ENCODE results near the gene FAM234B. TPM values are rescaled to one million over a fixed set of nuclear protein-coding genes. Genes with fewer than 3 reads are reported as not detected.

The FAM234B gene
- total RNA-seq, 1 experiment from 2014 or later: 2.7 TPM

- Mint-ChIP-seq H3K27me3 (ENCODE audit: unreplicated experiment) (peaks cover 7% of the 10 kb centered on the region), H3K4me3 (ENCODE audit: low read depth, unreplicated experiment) (no peak overlapping the region), H3K36me3 (ENCODE audit: insufficient read depth, unreplicated experiment) (no peaks in the 10 kb centered on the region), H3K9me3 (ENCODE audit: low read depth, unreplicated experiment) (no peaks in the 10 kb centered on the region), H3K4me1 (ENCODE audit: low read depth, unreplicated experiment) (peaks cover 21% of the 10 kb centered on the region), H3K27ac (ENCODE audit: unreplicated experiment) (no peak overlapping the region)
- no TSS peak for BruUV-seq (replicated peaks)
- intact Hi-C loops (cut with micrococcal nuclease; ENCODE audit: unreplicated experiment): no loop called here
- no peak for TF ChIP-seq CTCF (IDR thresholded peaks at IDR 0.05; ENCODE audit: unreplicated experiment)
- CTCF ChIA-PET: no interaction called here
- DNase-seq: no peak
These were observed 72.1 kb downstream of the FAM234B start for GRCh38 chr12:13116259-13116658.

DNA sequence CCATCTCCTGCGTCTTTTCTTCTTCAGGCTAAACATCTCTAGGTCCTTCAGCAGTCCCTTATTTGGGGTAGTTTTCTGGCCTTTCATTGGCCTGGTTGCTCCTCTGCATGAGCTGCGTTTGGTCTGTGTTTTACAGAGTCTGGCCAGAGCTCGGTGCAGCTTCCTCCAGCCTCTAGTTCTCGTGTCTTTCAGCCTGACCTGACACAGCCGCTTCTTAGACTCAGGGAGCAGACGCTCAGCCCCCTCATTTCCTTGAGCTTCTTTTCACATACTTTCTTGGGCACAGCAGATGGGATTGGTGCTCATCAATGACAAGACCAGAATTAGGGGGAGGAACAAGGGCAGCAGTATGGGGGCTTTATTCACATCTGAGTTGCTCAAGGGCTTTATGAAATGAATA is 72.8 kb downstream of the FAM234B start:
- H3K4me1 Mint-ChIP-seq (ENCODE audit: low read depth, unreplicated experiment): peaks cover 21% of the 10 kb centered on the region
- intact Hi-C loops (cut with micrococcal nuclease; ENCODE audit: unreplicated experiment): no loop called here
- no peaks in the 10 kb centered on the region for H3K9me3 Mint-ChIP-seq (ENCODE audit: low read depth, unreplicated experiment)
- no TSS peak for BruUV-seq (replicated peaks)
- no peak overlapping the region for H3K4me3 Mint-ChIP-seq (ENCODE audit: low read depth, unreplicated experiment)
- CTCF ChIA-PET: no interaction called here
- no peak for TF ChIP-seq CTCF (IDR thresholded peaks at IDR 0.05; ENCODE audit: unreplicated experiment)
- DNase-seq: no peak
- H3K36me3 Mint-ChIP-seq (ENCODE audit: insufficient read depth, unreplicated experiment): no peaks in the 10 kb centered on the region
- peaks cover 7% of the 10 kb centered on the region for H3K27me3 Mint-ChIP-seq (ENCODE audit: unreplicated experiment)
- no peak overlapping the region for H3K27ac Mint-ChIP-seq (ENCODE audit: unreplicated experiment)

- no peak for DNase-seq
- Mint-ChIP-seq H3K27me3 (ENCODE audit: unreplicated experiment) (peaks cover 7% of the 10 kb centered on the region), H3K4me3 (ENCODE audit: low read depth, unreplicated experiment) (no peak overlapping the region), H3K27ac (ENCODE audit: unreplicated experiment) (no peak overlapping the region), H3K9me3 (ENCODE audit: low read depth, unreplicated experiment) (no peaks in the 10 kb centered on the region), H3K36me3 (ENCODE audit: insufficient read depth, unreplicated experiment) (no peaks in the 10 kb centered on the region), H3K4me1 (ENCODE audit: low read depth, unreplicated experiment) (peaks cover 18% of the 10 kb centered on the region)
- TF ChIP-seq CTCF (IDR thresholded peaks at IDR 0.05; ENCODE audit: unreplicated experiment): no peak
- no TSS peak for BruUV-seq (replicated peaks)
- CTCF ChIA-PET: no interaction called here
- intact Hi-C loops (cut with micrococcal nuclease; ENCODE audit: unreplicated experiment): no loop called here
These were observed 75.6 kb downstream of the FAM234B start for GRCh38 chr12:13119826-13120225.

DNA sequence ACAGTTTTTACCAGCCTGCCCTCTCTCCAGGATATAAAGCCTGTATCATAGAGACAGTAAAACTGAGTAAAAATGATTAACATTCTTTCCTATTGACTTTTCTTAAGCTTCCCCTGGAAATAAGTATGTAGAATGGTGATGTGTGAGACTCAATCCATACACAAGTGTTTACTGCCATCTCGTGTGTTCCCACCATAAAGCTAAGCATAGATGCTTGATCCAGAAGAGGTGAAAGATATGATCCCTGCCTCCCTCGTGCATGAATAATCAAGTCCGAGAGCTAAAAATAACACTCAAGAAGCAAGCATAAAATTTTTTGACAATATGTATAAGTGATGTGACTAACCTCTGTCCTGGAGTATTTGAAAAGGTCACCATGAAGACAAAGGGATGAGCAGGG is 76.2 kb downstream of the FAM234B start:
- no peaks in the 10 kb centered on the region for H3K36me3 Mint-ChIP-seq (ENCODE audit: insufficient read depth, unreplicated experiment)
- H3K9me3 Mint-ChIP-seq (ENCODE audit: low read depth, unreplicated experiment): no peaks in the 10 kb centered on the region
- DNase-seq: no peak
- H3K4me3 Mint-ChIP-seq (ENCODE audit: low read depth, unreplicated experiment): no peak overlapping the region
- peaks cover 24% of the 10 kb centered on the region for H3K4me1 Mint-ChIP-seq (ENCODE audit: low read depth, unreplicated experiment)
- no peak for TF ChIP-seq CTCF (IDR thresholded peaks at IDR 0.05; ENCODE audit: unreplicated experiment)
- intact Hi-C loops (cut with micrococcal nuclease; ENCODE audit: unreplicated experiment): no loop called here
- no TSS peak for BruUV-seq (replicated peaks)
- CTCF ChIA-PET: no interaction called here
- peaks cover 7% of the 10 kb centered on the region for H3K27me3 Mint-ChIP-seq (ENCODE audit: unreplicated experiment)
- no peak overlapping the region for H3K27ac Mint-ChIP-seq (ENCODE audit: unreplicated experiment)

DNA sequence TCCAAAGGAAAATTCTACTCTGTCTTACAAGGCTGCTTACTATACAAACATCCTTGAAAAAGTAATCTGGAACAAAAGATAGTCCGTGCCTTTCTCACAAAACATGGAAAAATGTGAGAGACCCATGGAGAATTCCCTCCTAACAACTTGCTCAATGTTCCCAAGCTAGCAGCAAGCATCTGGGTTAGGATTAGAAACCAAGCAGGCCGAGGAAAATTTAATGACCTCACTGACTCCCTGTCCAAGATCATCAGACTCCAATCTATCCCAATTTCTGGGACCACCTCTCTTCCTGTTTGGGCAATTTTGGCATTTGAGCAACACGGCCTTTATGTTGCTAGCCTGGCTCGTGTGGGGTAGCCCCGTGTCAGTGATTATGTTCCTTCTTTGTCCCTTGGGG is 77.4 kb downstream of the FAM234B start:
- BruUV-seq (replicated peaks): no TSS peak
- H3K27ac Mint-ChIP-seq (ENCODE audit: unreplicated experiment): no peak overlapping the region
- intact Hi-C loops (cut with micrococcal nuclease; ENCODE audit: unreplicated experiment): no loop called here
- H3K36me3 Mint-ChIP-seq (ENCODE audit: insufficient read depth, unreplicated experiment): no peaks in the 10 kb centered on the region
- peaks cover 24% of the 10 kb centered on the region for H3K4me1 Mint-ChIP-seq (ENCODE audit: low read depth, unreplicated experiment)
- no peaks in the 10 kb centered on the region for H3K9me3 Mint-ChIP-seq (ENCODE audit: low read depth, unreplicated experiment)
- no peak for TF ChIP-seq CTCF (IDR thresholded peaks at IDR 0.05; ENCODE audit: unreplicated experiment)
- no peak overlapping the region for H3K4me3 Mint-ChIP-seq (ENCODE audit: low read depth, unreplicated experiment)
- peaks cover 4% of the 10 kb centered on the region for H3K27me3 Mint-ChIP-seq (ENCODE audit: unreplicated experiment)
- CTCF ChIA-PET: no interaction called here
- DNase-seq: no peak
